Stimulated activated CD8-positive, alpha-beta memory T cell treated with anti-CD3 and anti-CD28 coated beads, Interleukin-15, amount 100 ng/mL, for 4 hours (primary cell): ENCODE results near the gene ADCY1.

Experiments
- DNase-seq, 2 donors: peaks; one replicate each; pipeline ENCODE4 v3.0.0-alpha.2; 2020; ENCODE audit warnings: low read depth in 2 of 2

Gene ADCY1

DNA sequence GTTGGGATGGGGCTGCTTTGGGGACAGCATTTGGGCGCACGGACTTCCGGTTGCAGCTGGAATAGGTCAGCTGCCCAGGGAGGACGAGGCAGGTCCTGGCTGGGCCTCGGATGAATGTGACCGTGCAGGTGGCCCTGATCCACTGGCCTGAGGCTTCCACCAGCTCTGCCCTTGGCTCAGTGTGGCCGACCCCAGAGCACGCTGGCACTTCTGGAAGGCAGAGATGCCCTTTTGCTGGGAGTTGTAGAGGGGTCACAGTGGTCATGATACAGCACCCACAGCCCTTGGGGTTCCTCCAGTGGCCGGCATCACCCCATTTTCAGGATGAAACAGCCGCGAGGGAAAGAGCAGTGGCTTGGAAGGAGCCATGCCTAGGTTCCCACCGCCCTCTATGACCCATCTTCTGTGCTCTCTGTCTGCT lies 19.0 kb downstream of the ADCY1 start:
- no peak for DNase-seq

DNA sequence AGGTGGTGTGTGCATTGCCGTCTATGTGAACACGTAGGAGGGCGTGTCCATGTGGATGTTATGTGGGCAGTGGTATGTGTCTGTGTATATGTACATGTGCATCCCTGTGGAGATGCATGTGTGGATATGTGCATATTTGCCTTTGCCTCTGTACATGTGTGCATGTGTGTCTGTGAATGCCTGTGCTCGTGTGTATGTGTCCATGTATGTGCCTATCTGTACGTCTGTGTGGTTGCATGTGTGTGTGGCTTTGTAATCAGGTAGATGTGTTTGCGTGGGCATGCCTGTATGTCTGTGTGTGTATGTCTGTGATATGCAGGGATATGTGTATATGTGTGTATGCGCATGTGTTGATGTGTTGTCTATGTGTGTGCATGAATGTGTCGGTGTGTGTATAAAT lies 19.7 kb downstream of the ADCY1 start:
- no peak for DNase-seq

DNA sequence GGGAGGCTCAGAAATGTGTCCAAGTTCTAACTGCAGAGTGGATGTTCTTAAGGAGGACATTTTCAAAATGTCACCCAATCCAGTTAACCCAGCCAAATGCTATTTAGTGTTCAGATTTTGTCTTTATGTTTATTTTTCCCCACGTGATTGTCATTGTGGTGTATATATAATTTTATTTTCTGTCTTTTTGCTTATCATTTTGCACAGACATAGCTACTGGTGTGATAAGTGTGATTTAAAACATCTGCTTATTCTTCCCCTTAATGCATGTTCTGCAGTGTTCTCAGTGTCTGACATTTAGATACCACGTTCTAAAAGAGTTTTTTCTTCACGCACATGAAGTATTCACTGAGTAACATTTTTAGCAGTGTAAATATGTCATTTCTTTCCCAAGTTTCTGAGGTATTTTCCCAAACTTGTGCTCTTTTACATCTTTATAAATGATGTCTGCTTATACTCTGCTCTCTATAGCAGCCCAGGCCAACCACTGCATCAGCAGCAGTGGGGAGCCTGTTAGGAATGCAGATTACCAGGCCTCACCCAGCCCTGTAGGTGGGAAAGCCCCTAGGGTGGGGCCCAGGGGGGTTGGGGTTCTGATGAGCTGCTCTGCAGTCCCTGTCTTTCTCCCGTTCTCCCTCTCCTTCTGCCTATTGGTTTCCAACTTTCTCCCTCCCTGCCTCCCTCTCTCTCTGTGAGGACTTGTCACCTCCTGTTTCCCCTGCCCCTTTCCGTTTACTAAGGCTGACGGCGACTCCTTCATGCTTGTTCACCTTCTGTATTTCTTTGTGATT lies 20.8 kb downstream of the ADCY1 start:
- DNase-seq: no peak

DNA sequence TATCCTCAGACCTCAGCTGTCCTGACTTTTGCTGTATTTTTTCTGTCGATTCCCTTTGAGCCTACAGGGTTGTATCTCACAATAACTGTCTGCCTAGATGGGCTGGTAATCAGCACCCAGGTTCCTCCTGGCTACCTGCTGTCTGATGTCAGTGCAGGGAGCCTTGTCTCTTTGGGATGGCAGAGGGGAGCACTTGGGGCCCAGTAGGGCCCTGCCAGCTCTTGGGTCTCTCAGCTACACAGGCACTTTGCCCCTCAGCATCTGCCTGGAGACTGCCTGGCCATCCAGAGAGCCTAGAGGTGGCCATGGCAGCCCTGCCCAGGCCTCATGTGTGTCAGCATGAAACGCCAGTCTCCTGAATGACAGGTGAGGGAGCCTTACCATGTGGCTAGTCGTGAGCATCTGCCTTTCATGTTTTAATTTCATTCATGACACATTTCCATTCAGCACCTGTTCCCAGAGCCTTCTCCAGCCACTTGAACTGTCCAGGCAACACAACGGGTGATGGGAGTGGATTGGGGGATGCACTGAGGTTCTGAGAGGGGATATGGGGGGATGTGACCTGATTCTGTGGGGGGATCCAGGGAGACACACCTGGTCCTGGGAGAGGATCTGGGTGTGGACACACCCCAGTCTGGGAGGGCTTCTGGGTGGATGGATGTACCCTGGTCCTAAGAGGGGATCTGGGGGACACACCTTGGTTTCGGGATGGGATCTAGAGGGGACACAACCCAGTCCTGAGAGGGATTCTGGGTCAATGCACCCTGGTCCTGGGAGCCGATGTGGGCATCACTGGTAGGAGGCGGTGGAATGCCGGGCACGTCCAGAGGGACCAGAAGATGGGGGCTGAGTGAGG lies 21.9 kb downstream of the ADCY1 start:
- no peak for DNase-seq

DNA sequence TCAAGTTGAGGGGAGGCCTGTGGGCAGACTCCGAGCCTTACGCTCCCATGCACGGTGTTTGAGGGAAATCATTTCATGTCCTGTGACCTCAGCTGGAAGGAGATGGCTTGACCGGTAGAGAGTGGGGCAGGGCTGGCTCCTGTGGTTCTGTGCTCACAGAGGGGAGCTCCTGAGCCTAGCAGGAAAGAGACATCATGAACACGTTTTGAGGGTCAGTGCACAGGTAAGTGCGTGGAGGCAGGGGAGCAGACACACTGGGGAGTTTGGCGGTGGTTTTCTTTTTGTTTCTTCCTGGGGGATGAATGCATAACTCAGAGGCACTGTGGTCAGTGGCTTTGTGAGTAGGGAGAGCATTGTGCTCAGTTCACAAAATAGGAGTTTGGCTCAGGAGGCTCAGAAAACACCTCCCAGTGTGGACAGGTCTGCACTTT lies 22.5 kb downstream of the ADCY1 start:
- DNase-seq: no peak

DNA sequence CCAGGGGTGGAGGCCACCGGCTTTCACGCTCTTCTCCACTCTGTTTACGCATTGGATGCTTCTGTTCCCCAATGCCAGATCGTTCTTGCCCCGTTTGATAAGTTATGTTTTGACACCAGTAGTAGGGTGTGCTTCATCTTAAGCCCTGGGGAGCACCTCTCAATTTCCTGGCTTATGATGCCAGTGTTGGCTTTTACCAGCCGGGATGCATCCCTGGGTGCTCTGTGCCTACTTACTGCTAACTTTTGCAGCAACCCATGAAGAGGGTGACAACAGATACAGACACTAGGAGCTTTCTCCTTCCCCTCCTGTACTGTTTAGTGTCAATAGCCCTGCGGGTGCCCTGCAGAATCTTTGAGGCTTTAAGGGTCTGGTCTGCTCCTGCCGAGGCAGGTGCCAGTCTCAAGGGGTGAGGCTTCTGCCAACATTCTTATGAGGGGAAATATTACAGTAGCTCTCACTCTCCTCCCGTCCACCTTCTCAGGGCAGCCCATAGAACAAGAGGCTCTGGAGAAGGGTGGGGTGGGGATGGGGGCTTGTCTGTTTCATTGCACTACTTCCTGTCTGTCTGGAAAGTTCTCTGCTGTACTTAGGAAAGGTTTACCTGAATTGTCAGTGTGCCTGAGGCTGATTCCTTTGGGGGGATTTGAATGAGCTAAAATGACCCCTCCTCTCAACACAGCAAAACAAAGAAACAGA lies 23.3 kb downstream of the ADCY1 start:
- DNase-seq: no peak

DNA sequence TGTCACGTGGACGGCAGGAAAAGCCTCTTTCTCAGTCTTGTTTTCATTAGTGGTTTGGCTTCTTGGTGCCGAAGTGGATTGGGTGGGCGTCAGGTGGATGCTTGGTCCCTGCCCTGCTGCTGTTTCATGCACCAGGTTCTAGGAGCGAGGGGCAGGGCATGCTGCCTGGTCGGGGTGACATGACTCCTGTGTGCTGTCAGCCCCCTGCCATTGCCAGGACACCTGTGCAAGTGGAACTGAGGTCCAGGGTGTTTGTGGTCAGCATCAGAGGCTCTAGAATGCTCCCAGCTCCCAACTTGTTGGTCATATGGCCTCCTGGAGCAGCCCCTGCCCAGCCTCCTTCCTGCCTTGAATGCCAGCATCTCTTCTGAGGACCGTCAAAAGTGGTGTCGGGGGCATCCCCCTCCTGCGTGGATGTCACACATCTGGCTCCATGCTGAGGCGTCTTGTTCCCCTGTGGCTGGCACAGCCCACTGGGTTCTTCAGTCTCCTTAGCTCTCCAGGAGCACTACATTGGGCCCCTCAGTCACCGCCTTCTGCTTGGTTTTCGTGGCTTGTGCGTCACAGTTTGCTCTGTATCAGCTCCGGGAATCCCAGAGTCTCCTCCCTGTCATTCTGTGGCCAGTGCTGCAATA lies 24.8 kb downstream of the ADCY1 start:
- no peak for DNase-seq

DNA sequence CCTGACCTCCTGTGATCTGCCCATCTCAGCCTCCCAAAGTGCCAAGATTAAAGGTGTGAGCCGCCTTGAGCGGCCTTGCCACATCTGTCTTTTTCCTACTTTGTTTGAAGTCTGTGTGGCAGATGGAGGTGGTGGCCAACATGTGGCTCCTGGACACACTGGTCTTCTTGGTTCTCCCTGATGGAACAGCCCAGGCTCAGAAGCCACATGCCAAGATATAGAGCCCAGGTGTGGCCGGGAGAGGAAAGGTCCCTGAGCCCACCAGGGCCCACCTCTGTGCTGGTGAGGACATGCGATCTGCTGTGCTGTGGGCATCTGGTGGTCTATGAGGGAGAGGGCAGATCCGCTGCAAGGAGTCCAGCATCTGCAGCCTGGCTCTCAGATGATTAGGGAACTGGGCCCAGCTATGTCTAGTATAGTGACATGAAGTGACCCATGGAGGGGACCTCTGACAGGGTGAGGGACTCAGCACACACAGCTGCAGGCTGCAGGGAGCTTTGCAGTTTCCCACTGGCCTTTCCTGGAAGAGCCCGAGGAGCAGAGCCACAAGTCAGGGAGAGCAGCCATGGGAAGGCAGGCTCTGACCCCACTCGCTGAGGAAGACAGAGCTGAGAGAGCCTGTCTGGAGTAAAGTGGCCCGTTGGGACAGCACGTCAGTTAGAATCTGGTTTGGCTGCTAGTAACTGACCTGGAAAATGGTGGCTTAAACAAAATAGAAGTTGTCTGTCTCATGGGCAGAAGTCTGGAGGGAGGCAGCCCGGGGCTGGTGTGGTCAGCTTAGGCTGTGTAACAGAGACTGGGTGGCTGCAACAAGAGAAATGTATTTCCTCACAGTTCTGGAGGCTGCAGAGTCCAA lies 25.9 kb downstream of the ADCY1 start:
- DNase-seq: no peak

DNA sequence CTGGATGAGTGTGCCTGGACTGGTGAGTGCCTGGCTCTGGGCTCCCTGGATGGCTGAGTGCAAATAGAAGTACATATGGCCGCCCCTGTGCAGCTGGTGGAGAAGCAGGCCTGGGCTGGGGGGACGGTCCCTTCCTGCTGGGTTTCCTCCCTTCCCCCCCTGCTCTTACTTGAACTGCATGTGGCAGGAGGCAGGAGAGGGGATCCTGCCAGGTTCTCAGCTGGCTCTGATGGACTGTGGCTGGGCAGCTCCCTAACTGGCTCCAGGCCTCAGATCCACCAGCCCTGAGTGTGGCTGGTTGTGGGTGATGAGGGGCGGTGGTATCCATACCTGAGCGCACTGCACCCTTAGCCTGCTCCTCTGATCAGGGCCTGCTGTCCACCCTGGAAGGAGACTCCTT lies 26.9 kb downstream of the ADCY1 start:
- no peak for DNase-seq

DNA sequence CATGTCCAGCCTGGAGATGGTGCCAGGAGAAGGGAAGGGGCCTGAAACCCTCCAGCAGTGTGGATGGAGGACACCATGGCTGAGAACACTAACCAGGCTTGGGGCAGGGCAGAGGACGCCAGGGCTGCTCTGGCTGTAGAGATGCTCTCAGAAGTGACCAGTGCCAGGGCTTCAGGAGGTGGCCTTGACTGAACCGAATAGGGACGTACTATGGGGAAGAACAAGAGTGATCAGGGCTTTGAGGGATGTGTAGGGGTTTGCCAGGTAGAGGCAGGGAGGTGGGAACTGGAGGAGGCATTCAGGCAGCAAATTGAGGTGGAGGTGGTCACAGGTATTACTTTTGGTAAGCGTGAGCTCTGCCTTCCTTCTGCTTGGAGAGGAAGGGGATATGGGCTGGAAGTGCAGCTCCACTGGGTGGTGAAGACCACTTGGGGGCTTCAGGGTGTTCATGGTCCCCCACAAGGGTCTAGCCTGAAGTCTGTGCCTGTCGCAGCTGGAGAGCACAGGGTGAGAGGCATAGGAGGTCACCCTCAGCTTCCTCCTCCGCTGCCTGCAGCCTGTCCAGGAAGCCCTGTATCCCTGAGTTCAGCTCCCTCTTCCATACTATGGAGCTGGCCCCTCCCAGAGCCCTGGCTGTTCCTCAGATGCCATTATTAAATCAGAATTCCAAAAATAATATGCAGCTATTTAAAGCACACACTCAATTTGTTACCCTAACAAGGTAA lies 27.8 kb downstream of the ADCY1 start:
- DNase-seq: no peak

DNA sequence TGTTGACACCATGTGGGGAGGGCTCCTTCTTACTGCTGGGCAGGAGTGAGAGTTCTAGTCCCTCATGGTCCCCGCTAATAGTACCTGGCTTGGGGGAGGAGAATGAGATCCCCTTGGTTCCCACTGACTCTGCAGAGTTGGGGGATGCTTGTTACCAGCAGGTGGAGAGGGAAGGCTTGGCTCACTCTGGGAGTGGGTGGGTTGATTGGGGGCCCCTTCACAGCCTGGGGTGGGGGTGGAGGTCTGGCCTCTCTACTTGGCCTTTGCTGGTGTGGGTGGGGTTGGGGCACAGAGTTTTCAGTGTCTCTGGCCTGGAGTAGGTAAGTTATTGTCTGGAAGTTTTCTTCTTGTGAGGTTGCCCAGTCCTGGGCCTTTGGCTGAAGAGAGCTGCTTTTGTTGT lies 31.9 kb downstream of the ADCY1 start:
- no peak for DNase-seq

DNA sequence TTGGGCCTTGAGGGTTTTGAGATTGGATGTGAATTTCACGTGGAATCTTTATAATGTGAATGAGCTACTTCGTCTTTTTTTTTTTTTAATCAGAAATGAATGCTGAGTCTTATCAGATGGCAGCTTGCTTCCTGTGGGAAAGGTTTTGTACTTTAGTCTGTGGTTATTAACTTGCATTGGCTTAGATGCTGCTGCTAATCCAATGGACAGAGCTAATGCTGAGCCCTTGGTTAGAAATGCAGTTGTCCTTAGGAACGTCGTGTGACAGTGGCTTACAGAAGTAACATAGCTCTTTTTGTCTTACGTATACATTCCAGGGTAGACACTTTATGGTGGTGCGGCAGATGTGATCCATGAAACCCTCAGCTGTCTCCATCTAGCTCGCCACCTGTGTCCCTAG lies 32.8 kb downstream of the ADCY1 start:
- DNase-seq: no peak

DNA sequence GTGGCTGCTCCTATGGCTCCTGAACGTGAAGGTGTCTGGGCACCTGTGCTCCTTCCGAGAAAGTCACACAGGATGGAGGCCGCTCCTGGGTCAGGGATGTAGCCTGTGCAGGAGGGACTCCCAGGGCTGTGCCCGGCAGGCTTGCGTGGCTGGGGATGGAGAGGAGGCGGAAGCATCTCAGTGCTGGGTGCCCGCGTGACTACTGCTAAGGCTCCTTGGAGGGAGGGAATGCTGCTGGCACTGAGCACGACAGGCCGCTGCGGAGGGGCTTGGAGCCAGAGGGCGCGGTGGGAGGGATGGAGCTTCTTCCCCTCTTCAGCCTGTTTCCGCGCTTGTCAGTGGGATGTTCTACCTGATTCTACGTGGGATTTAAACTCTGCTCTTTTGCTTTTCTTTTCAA lies 35.0 kb downstream of the ADCY1 start:
- DNase-seq: no peak

DNA sequence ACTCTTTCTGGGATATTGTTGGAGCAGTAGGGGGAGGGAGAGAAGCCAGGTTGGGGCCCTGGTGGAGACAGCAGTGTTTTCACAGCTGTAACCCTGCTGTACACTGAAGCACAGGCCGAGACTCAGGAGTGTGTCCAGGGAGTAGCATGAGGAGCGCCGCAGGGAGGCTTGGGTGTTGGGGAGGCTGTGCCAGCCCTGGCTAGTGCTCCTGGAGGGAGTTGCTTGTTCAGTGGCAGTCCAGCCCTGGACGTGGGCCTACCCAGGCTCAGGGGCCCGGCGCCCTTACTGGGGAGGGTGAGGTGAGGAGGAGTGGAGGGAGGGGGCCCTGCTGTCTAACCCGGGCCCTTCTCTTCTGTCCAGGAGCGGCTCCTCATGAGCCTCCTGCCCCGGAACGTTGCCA lies 35.9 kb downstream of the ADCY1 start:
- DNase-seq: no peak

DNA sequence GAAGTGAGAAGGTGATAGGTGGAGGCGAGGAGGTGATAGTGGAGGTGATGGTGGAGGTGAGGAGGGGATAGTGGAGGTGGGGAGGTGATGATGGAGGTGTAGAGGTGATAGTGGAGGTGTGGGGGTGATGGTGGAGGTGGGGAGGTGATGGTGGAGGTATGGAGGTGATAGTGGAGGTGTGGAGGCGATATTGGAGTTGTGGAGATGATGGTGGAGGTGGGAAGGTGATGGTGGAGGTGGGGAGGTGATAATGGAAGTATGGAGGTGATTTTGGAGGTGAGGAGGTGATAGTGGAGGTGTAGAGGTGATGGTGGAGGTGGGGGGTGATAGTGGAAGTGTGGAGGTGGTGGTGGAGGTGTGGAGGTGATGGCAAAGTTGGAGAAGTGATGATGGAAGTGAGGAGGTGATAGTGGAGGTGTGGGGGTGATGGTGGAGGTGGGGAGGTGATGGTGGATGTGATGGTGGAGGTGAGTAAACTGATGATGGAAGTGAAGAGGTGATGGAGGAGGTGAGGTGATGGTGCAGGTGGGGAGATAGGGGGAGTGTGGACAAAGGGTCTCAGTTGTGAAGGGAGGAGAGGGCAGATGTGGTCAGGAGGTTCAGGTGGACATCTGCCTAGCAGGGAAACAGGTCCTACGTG lies 36.6 kb downstream of the ADCY1 start:
- DNase-seq: no peak

DNA sequence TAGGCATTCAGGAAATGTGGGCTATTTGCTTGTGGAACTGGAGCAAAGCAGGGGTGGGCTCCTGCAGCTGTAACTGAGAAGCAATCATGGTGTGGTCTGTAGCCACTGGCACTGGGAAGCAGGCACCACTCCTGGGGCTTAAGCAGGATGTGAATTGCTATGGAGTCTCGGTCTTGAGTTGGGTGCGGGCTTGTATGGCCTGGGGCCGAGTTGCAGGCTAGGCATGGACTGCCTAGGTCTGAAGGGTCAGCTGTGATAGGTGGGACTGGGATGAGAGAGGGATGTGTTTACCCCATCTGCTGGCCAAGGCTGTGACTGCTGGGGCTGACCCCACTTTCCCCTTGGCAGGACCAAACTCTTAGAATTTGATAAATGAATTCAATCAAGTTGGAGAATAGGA lies 43.0 kb downstream of the ADCY1 start:
- no peak for DNase-seq

DNA sequence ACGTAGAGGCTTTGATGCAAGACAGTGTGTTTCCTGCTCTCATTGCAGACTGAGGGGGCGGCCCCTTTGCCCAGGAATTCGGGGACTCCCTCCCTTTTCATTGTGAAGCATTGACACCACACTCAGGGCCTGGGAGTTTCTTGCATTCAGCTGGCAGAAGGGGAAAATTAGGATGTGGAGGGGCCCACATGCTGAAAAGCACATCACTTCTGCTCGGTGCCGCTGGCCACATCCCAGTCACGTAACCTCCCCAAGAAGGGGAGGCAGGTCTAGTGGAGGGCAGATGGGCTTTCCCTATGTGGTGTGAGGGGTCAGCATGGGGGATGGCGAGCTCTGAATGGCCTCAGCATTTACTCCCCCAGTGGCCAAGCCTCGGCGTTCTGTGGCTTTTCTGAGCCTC lies 47.9 kb downstream of the ADCY1 start:
- no peak for DNase-seq

DNA sequence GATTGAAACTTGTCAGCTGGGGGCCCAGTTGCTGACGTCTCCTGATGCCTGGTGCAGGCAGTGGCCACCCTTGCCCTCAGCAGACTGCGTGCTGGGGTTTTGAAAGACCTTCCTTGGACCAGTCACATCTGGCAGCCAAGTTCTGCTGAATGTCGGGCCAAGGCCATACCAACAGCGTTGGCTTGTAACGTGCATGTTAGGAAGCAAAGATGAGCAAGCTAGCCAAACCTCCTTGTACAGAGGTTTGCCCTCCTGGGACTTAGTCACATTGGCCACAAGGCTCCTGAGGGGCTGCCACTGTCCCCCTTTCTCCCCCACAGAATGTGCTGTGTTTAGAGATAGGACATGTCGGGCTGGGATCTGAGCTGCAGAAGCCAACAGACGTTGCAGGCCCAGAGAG lies 49.0 kb downstream of the ADCY1 start:
- no peak for DNase-seq

DNA sequence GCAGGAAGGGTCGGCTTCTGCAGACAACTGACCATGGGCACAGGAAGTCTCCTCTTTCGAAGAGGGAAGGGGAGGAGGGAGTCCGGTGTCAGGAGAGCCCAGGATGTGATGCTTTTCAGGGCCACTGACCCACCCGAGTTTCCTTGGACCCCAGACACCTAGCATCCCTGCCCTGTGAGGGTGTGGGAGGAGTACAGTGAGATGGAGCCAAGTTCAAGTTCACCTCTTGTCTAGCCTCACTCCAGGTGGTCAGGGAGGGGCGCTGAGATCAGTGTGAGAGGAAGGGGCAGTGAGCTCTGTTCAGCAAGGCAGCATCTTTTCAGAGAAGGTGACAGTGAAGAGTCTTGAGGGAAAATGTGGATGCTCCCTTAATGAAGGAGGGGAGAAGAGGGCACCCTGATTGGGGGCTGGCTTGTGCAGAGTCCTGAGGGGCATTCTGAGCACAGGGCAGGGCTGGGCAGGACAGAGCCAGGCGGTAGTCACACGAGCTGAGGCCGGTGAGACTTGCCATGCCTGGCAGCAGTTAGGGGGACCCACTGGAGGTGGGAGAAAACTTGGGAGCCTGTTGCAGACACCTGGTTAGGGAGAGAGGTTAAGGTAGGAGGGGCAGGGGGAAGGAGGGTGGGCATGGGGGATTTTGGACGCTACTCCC lies 49.7 kb downstream of the ADCY1 start:
- no peak for DNase-seq

DNA sequence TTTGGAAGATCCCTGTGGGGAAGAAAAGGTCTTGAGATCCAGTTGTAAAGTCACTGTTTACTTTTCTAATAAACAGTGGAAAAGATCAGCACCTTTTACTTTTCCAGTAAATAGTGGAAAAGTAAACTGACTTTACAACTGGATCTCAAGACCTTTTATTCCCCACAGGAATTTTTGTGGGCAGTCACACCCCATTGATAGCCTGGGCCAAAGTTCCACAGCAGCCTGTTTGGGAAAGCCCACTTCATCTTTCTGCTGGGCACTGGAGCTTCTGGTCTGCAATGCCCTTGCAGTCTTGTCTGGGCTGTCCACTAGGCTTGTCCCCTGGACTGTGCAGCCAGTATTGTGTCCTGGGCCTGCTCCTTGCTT lies 50.2 kb downstream of the ADCY1 start:
- DNase-seq: no peak
